GM13977 (cell line): ENCODE measurements around the gene HMX1.

Experiments
- DNase-seq: peaks from one replicate; pipeline ENCODE4 v3.0.0; 2012; ENCODE audit warnings: low spot score
- in situ Hi-C: fragments of 300-500 bp; cut with MboI; formaldehyde crosslinking; loops from one replicate; pipeline ENCODE4 v1.12.0; 2022; ENCODE audit warnings: low sequenced_read_pairs, low pct_unique_long_range_greater_than_20kb, mixed read lengths, inconsistent platforms; ENCODE audit not compliant: unreplicated experiment
- TF ChIP-seq, protein P1 (sequence below): IDR thresholded peaks from 2 replicates; pipeline ENCODE4 v1.5.1; 2012; ENCODE audit warnings: mild to moderate bottlenecking, control low read depth; ENCODE audit not compliant: insufficient read depth; ENCODE audit errors: extremely low read depth, missing control alignments

Gene HMX1

DNA sequence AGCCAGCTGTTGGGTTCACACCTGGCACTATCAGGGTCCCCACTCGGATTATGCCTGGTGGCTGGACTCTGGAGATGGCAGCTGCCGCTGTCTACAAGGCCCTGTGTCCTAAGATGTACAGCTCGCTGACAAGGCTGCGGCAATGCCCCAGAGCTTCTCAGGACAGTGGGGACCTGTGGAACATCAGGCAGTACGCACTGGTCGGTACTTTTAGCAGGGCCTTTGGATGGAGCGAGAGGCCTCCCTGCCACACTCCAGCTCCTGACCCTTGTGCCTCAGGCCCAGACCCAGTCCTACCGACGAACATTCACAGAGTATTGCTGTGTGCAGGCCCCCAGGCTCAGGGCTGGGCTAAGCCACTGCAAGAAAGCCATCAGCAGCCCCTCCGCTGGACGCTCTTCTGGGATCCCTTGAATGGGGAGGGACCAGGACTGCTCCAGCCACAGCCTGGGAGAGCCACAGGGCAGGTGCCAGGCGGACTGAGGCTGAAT, 45.7 kb upstream of the HMX1 start:
- peak; percentile 12 for DNase-seq
- TF ChIP-seq, protein P1, sequence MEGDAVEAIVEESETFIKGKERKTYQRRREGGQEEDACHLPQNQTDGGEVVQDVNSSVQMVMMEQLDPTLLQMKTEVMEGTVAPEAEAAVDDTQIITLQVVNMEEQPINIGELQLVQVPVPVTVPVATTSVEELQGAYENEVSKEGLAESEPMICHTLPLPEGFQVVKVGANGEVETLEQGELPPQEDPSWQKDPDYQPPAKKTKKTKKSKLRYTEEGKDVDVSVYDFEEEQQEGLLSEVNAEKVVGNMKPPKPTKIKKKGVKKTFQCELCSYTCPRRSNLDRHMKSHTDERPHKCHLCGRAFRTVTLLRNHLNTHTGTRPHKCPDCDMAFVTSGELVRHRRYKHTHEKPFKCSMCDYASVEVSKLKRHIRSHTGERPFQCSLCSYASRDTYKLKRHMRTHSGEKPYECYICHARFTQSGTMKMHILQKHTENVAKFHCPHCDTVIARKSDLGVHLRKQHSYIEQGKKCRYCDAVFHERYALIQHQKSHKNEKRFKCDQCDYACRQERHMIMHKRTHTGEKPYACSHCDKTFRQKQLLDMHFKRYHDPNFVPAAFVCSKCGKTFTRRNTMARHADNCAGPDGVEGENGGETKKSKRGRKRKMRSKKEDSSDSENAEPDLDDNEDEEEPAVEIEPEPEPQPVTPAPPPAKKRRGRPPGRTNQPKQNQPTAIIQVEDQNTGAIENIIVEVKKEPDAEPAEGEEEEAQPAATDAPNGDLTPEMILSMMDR, result no peak
- in situ Hi-C loops, result no loop called here

DNA sequence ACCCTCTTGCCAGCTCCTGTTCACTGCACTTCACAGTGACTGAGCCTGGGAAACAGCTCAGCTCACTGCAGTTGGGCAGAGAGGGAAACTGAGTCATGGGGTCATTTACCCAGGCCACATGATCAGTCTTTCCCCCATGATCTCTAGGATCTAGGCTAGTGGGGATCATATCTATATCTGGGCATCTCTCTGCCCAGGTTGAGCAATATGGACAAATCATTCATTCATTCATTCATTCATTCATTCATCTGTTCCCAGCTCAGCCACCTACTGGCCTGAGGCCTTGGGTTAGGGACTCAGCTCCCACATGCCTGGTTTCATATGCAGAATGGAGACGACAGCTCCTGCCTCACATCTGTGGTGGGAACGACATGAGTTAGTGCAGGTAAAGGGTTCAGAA, 45.3 kb upstream of the HMX1 start:
- TF ChIP-seq, protein P1, result no peak
- in situ Hi-C loops, result no loop called here
- no peak for DNase-seq

DNA sequence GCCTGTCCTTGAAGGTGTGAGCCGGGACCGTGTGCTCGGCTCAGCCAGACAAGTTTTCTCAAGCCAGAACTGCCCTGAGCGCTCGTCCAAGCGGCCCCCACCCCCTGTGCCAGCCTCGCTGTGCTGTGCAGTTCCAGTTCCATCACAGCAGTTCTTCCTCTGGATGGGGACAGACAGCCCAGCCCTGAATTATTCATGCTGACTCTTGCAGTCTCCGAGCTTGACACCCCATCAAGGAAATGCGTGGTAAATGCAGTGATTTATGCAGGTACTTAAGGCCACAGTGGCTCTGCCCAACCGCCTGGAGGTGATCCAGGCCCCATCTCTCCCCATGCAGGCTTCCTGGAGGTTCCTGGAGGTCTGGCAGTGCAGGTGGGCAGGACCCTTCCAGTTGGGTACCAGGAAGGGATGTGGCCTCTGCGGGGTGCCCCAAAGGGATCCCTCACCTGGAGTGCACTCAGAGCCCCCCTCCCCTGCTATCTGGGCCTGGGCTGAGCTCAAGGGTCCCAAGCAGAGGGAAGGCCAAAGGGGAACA, 44.8 kb upstream of the HMX1 start:
- TF ChIP-seq, protein P1, result no peak
- in situ Hi-C loops, result no loop called here
- peak; percentile 7 for DNase-seq

GRCh38 chr4:8915201-8916200, 43.9 kb upstream of the HMX1 start:
- DNase-seq, result peak; percentile 10
- in situ Hi-C loops, result no loop called here
- TF ChIP-seq, protein P1, result no peak

- TF ChIP-seq, protein P1, result no peak
- in situ Hi-C loops, result no loop called here
These were observed 43.0 kb upstream of the HMX1 start for GRCh38 chr4:8914461-8915171.

DNA sequence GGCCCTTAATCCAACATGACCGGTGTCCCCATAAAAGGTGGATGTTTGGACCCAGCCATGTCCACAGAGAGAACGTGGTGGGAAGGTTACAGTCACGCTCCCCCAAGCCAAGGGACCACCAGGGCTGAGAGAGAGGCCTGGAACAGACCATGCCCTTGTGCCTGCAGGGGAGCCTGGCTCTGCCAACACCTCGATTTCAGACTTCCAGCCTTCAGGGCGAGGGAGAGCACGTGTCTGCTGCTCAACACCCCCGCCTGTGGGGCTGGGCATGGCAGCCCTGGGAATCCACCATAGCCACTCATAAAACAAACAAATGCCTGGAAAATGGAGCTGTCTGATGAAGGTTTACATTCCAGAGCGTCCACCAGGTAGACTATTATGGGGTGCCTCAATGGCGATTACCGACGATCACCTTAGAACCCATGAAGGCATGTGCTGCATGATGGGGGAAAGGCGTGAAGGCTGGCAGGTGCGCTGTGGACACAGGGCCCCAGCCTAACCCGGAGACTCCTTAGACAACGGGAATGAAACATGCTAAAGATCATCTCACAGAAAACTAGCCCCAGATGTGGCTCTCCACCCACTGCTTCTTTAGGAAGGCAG, 42.3 kb upstream of the HMX1 start:
- no peak for DNase-seq
- in situ Hi-C loops, result no loop called here
- TF ChIP-seq, protein P1, result no peak

More at GRCh38 chr4:8914461-8915171, 43.0 kb upstream of the HMX1 start:
- peak; percentile 10 for DNase-seq
